Breast epithelium (tissue), 4 donors: ENCODE data around the gene RHOT2. TPM values are rescaled to one million over a fixed set of nuclear protein-coding genes. Genes with fewer than 3 reads are reported as not detected.

Experiments
- DNase-seq, 2 donors: peaks; one replicate each; pipeline ENCODE4 v3.0.0-alpha.2; 2019; ENCODE audit warnings: low spot score in 2 of 2
- H3K27ac ChIP-seq, 2 donors: fragments of 200-600 bp; sonication (generic) in 1 of 2; one replicate each; pipeline ENCODE4 v1.5.1; 2016 to 2019; ENCODE audit warnings: mild to moderate bottlenecking in 1 of 2
- H3K27me3 ChIP-seq, 2 donors: fragments of 200-600 bp; sonication (generic) in 1 of 2; one replicate each; pipeline versions ENCODE4 v1.5.1 to v1.6.0; 2017 to 2019; ENCODE audit warnings: control low read depth in 1 of 2, mild to moderate bottlenecking in 1 of 2
- H3K36me3 ChIP-seq: fragments of 200-600 bp; one replicate; pipeline ENCODE4 v1.5.1; 2019
- H3K4me1 ChIP-seq, 2 donors: fragments of 200-600 bp; sonication (generic); one replicate each; pipeline ENCODE4 v1.5.1; 2016 to 2019; ENCODE audit warnings: control low read depth in 1 of 2
- H3K4me3 ChIP-seq, 3 donors: fragments of 200-600 bp; sonication (generic); 1 replicate in 2 of 3; 2 replicates in 1 of 3; pipeline ENCODE4 v1.5.1; 2016 to 2019; ENCODE audit warnings: mild to moderate bottlenecking in 3 of 3, moderate library complexity in 2 of 3
- H3K9me3 ChIP-seq, 2 donors: fragments of 200-600 bp; sonication (generic) in 1 of 2; one replicate each; pipeline ENCODE4 v1.5.1; 2016 to 2019; ENCODE audit warnings: control low read depth in 1 of 2
- POLR2A ChIP-seq: fragments of 450-650 bp; IDR thresholded peaks from one replicate; pipeline ENCODE4 v1.6.1; 2016; ENCODE audit warnings: antibody characterized with exemption, mild to moderate bottlenecking, moderate library complexity
- POLR2AphosphoS5 ChIP-seq, 3 donors: sonication (generic); formaldehyde crosslinking; IDR thresholded peaks; one replicate each; pipeline ENCODE4 v1.6.1; 2017; ENCODE audit warnings: antibody characterized with exemption in 3 of 3
- intact Hi-C: fragments of 100-400 bp; cut with DNase I; formaldehyde crosslinking; loops from one replicate; pipeline ENCODE4 v1.15.1; 2023; ENCODE audit warnings: low total_unique reads
- total RNA-seq, 3 donors: library from RNA; depleted of rRNA; stranded (reverse); fragments of >200 nt; gene quantifications; one replicate each; pipeline ENCODE4 v1.1.0, GENCODE V29; 2016
- TF ChIP-seq, protein P1 (sequence below), 3 donors: fragments of 450-650 bp; IDR thresholded peaks; one replicate each; pipeline ENCODE4 v1.5.1; 2016 to 2017; ENCODE audit warnings: antibody characterized with exemption in 3 of 3, mild to moderate bottlenecking in 3 of 3, moderate library complexity in 3 of 3

The RHOT2 gene
- total RNA-seq, 3 donors from 2014 or later: 39.4 to 90.8 (median 66.9) TPM

DNA sequence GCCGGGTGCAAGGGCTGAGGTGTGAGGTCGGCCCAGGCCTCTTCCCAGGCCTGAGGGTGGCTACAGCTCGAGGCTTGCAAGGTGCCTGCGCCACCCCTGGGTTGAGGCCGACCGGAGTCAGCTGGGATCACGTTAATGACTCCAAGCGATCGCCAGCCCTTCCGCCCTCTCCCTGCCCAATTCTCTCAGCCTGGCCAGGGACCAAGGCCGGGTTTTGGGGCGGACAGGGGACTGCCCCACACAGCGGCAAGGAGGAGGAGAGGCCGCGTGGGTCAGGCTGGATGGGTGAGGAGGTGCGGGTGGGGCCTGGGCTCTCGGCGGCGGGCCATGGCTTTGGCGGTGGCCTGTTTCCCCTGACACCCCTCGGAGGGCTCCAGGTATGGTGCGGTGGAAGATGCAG is 25.4 kb downstream of the RHOT2 start:
- Histone ChIP-seq H3K9me3 (no peaks in the 10 kb centered on the region), H3K4me3 (peak overlapping the region in 1 of 3 donors; percentile 68), H3K27ac (peak overlapping the region in 1 of 2 donors; percentile 19), H3K36me3 (no peaks in the 10 kb centered on the region), H3K4me1 (peaks cover 24 to 29% of the 10 kb centered on the region in 2 donors), H3K27me3 (peaks cover 15 to 39% of the 10 kb centered on the region in 2 donors)
- intact Hi-C loops: no loop called here
- no peak for DNase-seq
- TF ChIP-seq, protein P1, sequence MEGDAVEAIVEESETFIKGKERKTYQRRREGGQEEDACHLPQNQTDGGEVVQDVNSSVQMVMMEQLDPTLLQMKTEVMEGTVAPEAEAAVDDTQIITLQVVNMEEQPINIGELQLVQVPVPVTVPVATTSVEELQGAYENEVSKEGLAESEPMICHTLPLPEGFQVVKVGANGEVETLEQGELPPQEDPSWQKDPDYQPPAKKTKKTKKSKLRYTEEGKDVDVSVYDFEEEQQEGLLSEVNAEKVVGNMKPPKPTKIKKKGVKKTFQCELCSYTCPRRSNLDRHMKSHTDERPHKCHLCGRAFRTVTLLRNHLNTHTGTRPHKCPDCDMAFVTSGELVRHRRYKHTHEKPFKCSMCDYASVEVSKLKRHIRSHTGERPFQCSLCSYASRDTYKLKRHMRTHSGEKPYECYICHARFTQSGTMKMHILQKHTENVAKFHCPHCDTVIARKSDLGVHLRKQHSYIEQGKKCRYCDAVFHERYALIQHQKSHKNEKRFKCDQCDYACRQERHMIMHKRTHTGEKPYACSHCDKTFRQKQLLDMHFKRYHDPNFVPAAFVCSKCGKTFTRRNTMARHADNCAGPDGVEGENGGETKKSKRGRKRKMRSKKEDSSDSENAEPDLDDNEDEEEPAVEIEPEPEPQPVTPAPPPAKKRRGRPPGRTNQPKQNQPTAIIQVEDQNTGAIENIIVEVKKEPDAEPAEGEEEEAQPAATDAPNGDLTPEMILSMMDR (IDR thresholded peaks at IDR 0.05): no peak
- no peak for TF ChIP-seq POLR2A
- no peak for TF ChIP-seq POLR2AphosphoS5 (IDR thresholded peaks at IDR 0.05)

GRCh38 chr16:693766-694165 is 25.8 kb downstream of the RHOT2 start:
- no peaks in the 10 kb centered on the region for H3K36me3 ChIP-seq
- H3K9me3 ChIP-seq: no peaks in the 10 kb centered on the region
- H3K4me1 ChIP-seq: peaks cover 24 to 29% of the 10 kb centered on the region in 2 donors
- intact Hi-C loops: no loop called here
- peaks cover 15 to 39% of the 10 kb centered on the region in 2 donors for H3K27me3 ChIP-seq
- TF ChIP-seq POLR2AphosphoS5 (IDR thresholded peaks at IDR 0.05): no peak
- TF ChIP-seq, protein P1 (IDR thresholded peaks at IDR 0.05): no peak
- no peak for TF ChIP-seq POLR2A
- peak overlapping the region in 1 of 2 donors; percentile 19 for H3K27ac ChIP-seq
- no peak for DNase-seq
- peak overlapping the region in 2 of 3 donors; percentile 51 to 68 for H3K4me3 ChIP-seq

- Histone ChIP-seq H3K27me3 (peaks cover 15 to 44% of the 10 kb centered on the region in 2 donors), H3K36me3 (no peaks in the 10 kb centered on the region), H3K4me1 (peaks cover 19 to 24% of the 10 kb centered on the region in 2 donors), H3K27ac (no peak overlapping the region), H3K4me3 (peak overlapping the region in 2 of 3 donors; percentile 51 to 68), H3K9me3 (no peaks in the 10 kb centered on the region)
- no peak for DNase-seq
- intact Hi-C loops: no loop called here
- no peak for TF ChIP-seq POLR2AphosphoS5 (IDR thresholded peaks at IDR 0.05)
These were observed 26.4 kb downstream of the RHOT2 start for GRCh38 chr16:694187-694862.

- Histone ChIP-seq H3K9me3 (no peaks in the 10 kb centered on the region), H3K27me3 (peaks cover 15 to 49% of the 10 kb centered on the region in 2 donors), H3K4me1 (peaks cover 14 to 19% of the 10 kb centered on the region in 2 donors), H3K27ac (peak overlapping the region in 1 of 2 donors; percentile 52), H3K36me3 (no peaks in the 10 kb centered on the region), H3K4me3 (peak overlapping the region in 2 of 3 donors; percentile 51 to 68)
- no peak for DNase-seq
- intact Hi-C loops: no loop called here
- no peak for TF ChIP-seq POLR2AphosphoS5 (IDR thresholded peaks at IDR 0.05)
- TF ChIP-seq POLR2A: no peak
- TF ChIP-seq, protein P1 (IDR thresholded peaks at IDR 0.05): no peak
These were observed 27.0 kb downstream of the RHOT2 start for GRCh38 chr16:694863-695354.

DNA sequence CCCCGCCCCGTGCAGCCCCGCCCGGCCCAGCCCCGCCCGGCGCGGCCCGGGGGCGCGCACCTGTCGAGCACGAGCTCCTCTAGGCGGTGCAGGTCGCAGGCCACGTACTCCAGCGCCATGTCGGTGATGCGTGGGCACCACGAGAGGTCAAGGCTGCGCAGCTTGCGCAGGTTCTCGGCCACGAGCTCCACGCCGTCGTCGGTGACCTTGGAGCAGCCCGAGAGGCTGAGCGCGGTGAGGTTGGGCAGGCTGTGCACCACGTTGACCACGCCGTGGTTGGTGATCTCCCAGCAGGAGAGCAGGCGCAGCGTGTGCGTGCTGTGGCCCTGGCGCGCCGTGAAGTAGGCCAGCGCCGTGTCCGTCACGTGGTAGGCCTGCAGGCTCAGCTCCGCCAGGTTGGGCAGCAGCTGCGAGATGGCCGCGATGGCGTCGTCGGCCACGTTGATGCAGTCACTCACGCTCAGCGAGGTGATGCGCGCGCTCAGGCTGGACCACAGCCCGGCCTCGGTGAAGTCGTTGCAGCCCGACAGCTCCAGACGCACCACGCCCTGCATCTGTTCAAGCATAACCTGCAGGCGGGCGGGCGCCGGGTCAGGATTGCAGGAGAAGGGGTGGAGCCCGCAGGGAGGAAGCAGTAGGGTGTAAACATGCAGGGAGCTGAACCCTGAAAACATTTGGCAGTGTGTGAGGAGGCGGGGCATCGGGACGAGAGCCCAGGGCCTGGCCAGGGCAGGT is 27.6 kb downstream of the RHOT2 start:
- Histone ChIP-seq H3K9me3 (no peaks in the 10 kb centered on the region), H3K36me3 (no peaks in the 10 kb centered on the region), H3K27ac (peak overlapping the region in 1 of 2 donors; percentile 38), H3K27me3 (peaks cover 15 to 56% of the 10 kb centered on the region in 2 donors), H3K4me1 (peaks cover 14 to 19% of the 10 kb centered on the region in 2 donors), H3K4me3 (peak overlapping the region in 2 of 3 donors; percentile 51 to 68)
- intact Hi-C loops: no loop called here
- TF ChIP-seq POLR2AphosphoS5 (IDR thresholded peaks at IDR 0.05): no peak
- TF ChIP-seq, protein P1 (IDR thresholded peaks at IDR 0.05): no peak
- TF ChIP-seq POLR2A: no peak
- DNase-seq: peak; percentile 49 to 74
